Measurements from ENCODE around the gene LRRK1.

The LRRK1 gene

GRCh38 chr15:101049856-101050622, 130.9 kb downstream of the LRRK1 start:
- H3K4me3 ChIP-seq: no peak overlapping the region
- no peaks in the 10 kb centered on the region for H3K9me3 ChIP-seq
- H4K20me1 ChIP-seq: no peaks in the 10 kb centered on the region
- no peaks in the 10 kb centered on the region for H3K4me1 ChIP-seq
- no peak overlapping the region for H3K27ac ChIP-seq
- H3K9ac ChIP-seq: no peak overlapping the region
- H3K36me3 ChIP-seq: no peaks in the 10 kb centered on the region
- H3K27me3 ChIP-seq: no peaks in the 10 kb centered on the region
- no peak overlapping the region for H3K4me2 ChIP-seq
- TF ChIP-seq Cebpa-rat (IDR thresholded peaks at IDR 0.05): no peak

- Histone ChIP-seq H3K4me1 (no peaks in the 10 kb centered on the region), H3K27ac (no peak overlapping the region), H4K20me1 (no peaks in the 10 kb centered on the region), H3K4me2 (no peak overlapping the region), H3K9me3 (no peaks in the 10 kb centered on the region), H3K4me3 (no peak overlapping the region), H3K9ac (no peak overlapping the region), H3K27me3 (no peaks in the 10 kb centered on the region), H3K36me3 (no peaks in the 10 kb centered on the region)
- no peak for TF ChIP-seq Cebpa-rat (IDR thresholded peaks at IDR 0.05)
Observed at GRCh38 chr15:101050623-101051290, 131.6 kb downstream of the LRRK1 start.

GRCh38 chr15:101051291-101052030, 132.3 kb downstream of the LRRK1 start:
- H3K36me3 ChIP-seq: no peaks in the 10 kb centered on the region
- no peaks in the 10 kb centered on the region for H4K20me1 ChIP-seq
- H3K9me3 ChIP-seq: no peaks in the 10 kb centered on the region
- H3K27me3 ChIP-seq: no peaks in the 10 kb centered on the region
- H3K4me3 ChIP-seq: no peak overlapping the region
- H3K4me2 ChIP-seq: no peak overlapping the region
- H3K9ac ChIP-seq: no peak overlapping the region
- H3K4me1 ChIP-seq: peaks cover under 1% of the 10 kb centered on the region; the same call in 1 of the 2 replicates
- no peak for TF ChIP-seq Cebpa-rat (IDR thresholded peaks at IDR 0.05)
- H3K27ac ChIP-seq: no peak overlapping the region

GRCh38 chr15:101052031-101052620, 133.0 kb downstream of the LRRK1 start:
- H3K27ac ChIP-seq: no peak overlapping the region
- H3K9me3 ChIP-seq: no peaks in the 10 kb centered on the region
- no peaks in the 10 kb centered on the region for H3K36me3 ChIP-seq
- H3K9ac ChIP-seq: no peak overlapping the region
- H3K4me1 ChIP-seq: peaks cover 7% of the 10 kb centered on the region
- no peaks in the 10 kb centered on the region for H4K20me1 ChIP-seq
- no peak overlapping the region for H3K4me2 ChIP-seq
- no peaks in the 10 kb centered on the region for H3K27me3 ChIP-seq
- TF ChIP-seq Cebpa-rat (IDR thresholded peaks at IDR 0.05): no peak
- no peak overlapping the region for H3K4me3 ChIP-seq

- no peak overlapping the region for H3K4me3 ChIP-seq
- no peaks in the 10 kb centered on the region for H3K36me3 ChIP-seq
- peaks cover 13% of the 10 kb centered on the region for H3K4me1 ChIP-seq
- H3K27ac ChIP-seq: no peak overlapping the region
- no peaks in the 10 kb centered on the region for H3K27me3 ChIP-seq
- H3K9ac ChIP-seq: no peak overlapping the region
- no peaks in the 10 kb centered on the region for H4K20me1 ChIP-seq
- TF ChIP-seq Cebpa-rat (IDR thresholded peaks at IDR 0.05): no peak
- H3K9me3 ChIP-seq: no peaks in the 10 kb centered on the region
- H3K4me2 ChIP-seq: no peak overlapping the region
Observed at GRCh38 chr15:101052681-101053121, 133.5 kb downstream of the LRRK1 start.

- no peaks in the 10 kb centered on the region for H3K36me3 ChIP-seq
- TF ChIP-seq Cebpa-rat (IDR thresholded peaks at IDR 0.05): no peak
Observed at GRCh38 chr15:101053261-101053660, 134.1 kb downstream of the LRRK1 start.

GRCh38 chr15:101054116-101054515, 135.0 kb downstream of the LRRK1 start:
- H3K4me2 ChIP-seq: no peak overlapping the region
- H4K20me1 ChIP-seq: no peaks in the 10 kb centered on the region
- H3K4me3 ChIP-seq: no peak overlapping the region
- H3K9me3 ChIP-seq: no peaks in the 10 kb centered on the region
- no peaks in the 10 kb centered on the region for H3K36me3 ChIP-seq
- no peak for TF ChIP-seq Cebpa-rat (IDR thresholded peaks at IDR 0.05)
- H3K27ac ChIP-seq: no peak overlapping the region
- no peaks in the 10 kb centered on the region for H3K27me3 ChIP-seq
- H3K9ac ChIP-seq: no peak overlapping the region
- peaks cover 24% of the 10 kb centered on the region for H3K4me1 ChIP-seq

More at GRCh38 chr15:101053261-101053660, 134.1 kb downstream of the LRRK1 start:
- Histone ChIP-seq H3K9me3 (no peaks in the 10 kb centered on the region), H3K4me3 (no peak overlapping the region), H3K27me3 (no peaks in the 10 kb centered on the region), H3K9ac (no peak overlapping the region), H3K4me1 (peaks cover 18% of the 10 kb centered on the region), H3K27ac (no peak overlapping the region), H4K20me1 (no peaks in the 10 kb centered on the region), H3K4me2 (no peak overlapping the region)

- Histone ChIP-seq H3K27me3 (peaks cover 7% of the 10 kb centered on the region), H3K9me3 (no peaks in the 10 kb centered on the region), H3K27ac (no peak overlapping the region), H4K20me1 (no peaks in the 10 kb centered on the region), H3K36me3 (no peaks in the 10 kb centered on the region), H3K4me3 (no peak overlapping the region), H3K4me2 (no peak overlapping the region), H3K9ac (no peak overlapping the region), H3K4me1 (peaks cover 24% of the 10 kb centered on the region)
- no peak for TF ChIP-seq Cebpa-rat (IDR thresholded peaks at IDR 0.05)
Observed at GRCh38 chr15:101054991-101055390, 135.8 kb downstream of the LRRK1 start.

GRCh38 chr15:101055411-101055810, 136.3 kb downstream of the LRRK1 start:
- H3K9me3 ChIP-seq: no peaks in the 10 kb centered on the region
- peaks cover 8% of the 10 kb centered on the region for H3K27me3 ChIP-seq
- no peak for TF ChIP-seq Cebpa-rat (IDR thresholded peaks at IDR 0.05)
- no peak overlapping the region for H3K4me2 ChIP-seq
- no peaks in the 10 kb centered on the region for H4K20me1 ChIP-seq
- H3K9ac ChIP-seq: no peak overlapping the region
- H3K36me3 ChIP-seq: no peaks in the 10 kb centered on the region
- H3K4me3 ChIP-seq: no peak overlapping the region
- H3K27ac ChIP-seq: no peak overlapping the region
- peaks cover 24% of the 10 kb centered on the region for H3K4me1 ChIP-seq
